ENCODE results near the gene MACROD2.

The MACROD2 gene

DNA sequence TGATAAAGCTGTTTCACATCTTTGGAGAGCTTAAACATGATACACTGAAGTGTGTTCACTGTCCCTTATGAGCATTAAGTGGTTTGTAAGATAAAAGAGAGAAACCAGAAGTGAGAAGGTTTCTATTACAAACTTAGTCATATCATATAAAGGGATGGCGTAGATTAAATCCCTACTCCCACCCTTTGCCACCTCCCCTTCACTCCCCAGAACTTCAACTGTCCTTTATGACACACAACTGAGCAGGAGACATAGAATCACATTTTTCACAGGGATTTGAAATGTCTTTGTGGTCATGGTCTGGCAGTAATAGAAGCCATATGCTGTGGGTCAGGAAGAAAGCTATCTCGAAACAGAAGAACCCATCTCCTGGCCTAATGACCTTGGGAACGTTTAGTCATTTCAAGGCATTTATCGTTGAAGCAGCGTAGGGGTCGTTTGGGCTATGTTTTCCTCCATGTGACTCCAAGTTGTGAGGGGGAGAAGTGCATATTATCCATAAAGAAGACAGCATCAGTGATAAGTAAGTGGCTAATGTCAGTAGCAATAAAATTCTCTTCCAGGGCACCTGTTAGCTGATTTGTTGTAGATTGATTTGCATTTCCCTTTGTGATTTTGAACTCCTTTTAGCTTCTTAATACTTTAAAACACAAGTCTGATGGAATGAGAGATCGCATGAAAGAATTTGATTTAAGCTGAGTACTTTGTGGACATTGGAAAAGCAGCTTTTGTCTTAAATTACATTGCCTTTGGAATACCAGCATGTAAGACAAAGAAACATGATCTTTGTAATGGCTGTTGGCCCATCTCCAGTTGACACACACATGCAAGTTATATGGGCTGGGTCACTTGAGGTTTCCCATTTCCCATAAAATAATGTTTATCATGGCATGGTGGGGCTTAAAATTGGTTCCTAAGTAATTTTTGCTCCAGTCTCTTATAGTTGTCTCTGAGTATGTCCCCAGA, 843.6 kb downstream of the MACROD2 start:
- DNase-seq: peak; percentile 44

DNA sequence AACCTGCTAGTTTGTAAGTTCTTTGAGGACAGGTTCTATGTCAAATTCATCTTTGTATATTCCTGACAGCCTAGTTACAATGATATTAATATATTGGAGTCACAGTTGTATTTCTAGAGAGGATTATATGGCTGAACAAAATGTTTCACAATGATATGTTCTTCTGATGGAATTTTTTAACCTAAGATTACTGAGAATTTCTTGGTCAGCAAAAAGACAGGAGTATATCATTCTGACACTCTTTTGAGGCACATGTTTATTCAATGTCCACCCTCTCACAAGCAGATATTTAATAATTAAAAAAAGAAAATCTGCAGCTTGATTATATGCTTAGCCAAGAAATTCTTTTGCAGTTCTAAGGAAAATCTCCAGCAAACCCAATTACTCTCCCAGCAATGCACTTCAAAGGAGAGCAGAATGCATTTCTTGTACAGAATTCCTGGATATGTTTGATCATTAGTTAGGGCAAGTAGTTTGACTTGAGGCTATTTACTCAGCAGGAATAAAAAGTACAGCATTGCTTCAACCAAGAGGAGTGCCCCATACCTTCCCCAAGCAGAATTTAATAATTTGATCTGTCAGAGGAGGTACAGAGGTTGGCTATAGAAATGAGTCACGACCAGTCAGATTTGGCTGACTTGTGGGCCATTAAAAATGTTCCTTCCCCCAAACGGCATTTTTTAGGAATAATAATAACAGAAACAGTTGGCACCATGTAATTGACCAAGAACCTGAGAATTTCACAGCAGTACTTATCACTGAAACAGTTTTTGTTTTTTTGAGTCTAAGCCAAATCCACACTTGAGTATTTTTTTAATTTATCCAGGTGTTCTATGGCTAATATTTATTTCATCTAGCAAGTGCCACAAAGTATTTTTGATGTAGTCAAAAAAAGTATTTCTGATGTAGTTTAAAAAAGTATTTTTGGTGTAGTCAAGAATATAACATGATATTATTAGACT, 850.2 kb downstream of the MACROD2 start:
- DNase-seq: no peak

DNA sequence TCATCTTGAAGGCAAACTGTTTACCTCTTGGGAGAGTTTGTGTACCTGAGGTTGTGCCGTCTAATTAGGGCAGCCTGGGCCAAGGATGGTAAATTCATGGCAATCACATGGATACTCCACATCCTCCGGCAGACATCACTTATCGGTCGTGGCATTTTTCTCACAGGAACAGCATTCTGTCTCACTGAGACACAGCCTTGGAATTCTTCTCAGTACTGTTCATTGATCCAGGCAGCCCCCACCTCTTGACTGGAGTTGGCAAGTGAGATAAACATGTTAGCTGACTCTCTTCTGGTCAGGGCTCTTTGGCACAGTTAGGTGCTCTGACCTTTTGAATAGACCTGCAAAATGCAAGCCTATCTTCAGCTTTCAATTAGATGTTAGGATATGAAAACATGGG, 853.5 kb downstream of the MACROD2 start:
- no peak for DNase-seq

- DNase-seq: no peak
These were observed 857.8 kb downstream of the MACROD2 start for GRCh38 chr20:14853079-14853478.

DNA sequence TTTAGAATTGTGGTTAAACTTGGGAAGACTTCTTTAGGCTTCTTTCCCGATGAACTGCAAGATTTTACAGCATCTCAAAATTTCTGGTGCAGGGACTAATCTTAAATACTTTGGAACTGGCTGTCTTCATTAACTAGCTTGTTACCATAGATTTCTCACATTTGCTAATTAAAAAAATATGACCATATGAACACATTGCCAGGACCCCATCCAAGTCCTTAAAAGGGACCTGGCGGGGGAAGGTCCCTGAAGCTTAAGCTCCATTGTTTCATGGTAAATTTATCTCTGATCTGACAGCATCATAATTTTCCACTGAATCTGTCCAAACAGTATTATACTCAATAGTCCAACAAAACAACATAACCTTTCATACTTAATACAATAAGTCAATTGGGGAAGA, 859.9 kb downstream of the MACROD2 start:
- DNase-seq: no peak

- no peak for DNase-seq
These were observed 864.3 kb downstream of the MACROD2 start for GRCh38 chr20:14859627-14860026.

DNA sequence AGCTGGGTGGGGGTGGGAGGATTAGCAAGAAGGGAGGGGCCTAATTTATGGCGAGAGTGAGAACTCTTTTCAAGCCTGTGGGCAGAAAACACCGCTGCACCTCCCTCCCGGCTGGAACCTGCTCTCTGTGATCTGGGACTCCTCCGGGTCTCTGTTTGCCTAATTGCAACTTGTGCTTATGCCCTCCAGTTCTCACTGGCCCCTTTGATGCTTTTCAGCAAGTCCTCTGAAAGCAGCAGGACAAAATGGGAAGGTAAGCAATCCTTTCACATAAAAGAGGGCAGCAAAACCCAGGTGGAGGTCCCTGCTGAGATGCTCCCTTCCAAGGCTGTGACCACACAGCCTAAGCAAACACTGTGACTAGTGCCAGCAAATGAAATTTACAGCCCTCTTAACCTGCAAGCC, 865.1 kb downstream of the MACROD2 start:
- peak; percentile 96 for DNase-seq

DNA sequence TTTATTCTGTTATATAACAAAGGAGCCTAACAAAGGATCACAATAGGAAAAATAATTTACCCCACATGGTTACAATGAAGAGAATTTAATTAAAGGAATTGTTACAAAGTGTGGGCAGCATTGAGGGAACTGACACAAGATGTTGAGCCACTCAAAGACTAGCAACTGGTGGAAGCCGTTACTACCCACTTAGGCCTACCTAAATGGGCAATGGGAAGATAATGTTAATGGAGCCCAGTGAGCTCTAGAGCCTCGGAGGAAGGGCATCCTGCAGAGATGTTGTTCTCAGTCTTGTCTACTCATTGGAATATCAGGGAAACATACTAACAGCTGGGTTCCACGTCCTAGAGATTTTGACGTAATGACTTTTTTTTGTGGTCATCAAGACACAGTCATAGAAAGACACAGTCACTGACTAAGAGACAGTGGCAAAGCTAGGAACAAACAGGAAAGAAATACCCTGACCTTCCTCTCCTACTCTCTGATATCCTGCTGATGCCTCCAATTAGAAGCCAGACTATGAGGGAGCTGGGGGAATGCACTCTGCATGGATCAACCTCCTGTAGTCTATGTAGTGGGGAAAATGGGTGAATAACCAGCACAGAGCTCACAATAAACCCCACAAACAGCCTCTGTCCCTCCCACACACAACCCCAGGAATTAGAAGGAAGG, 865.8 kb downstream of the MACROD2 start:
- DNase-seq: peak; percentile 85

DNA sequence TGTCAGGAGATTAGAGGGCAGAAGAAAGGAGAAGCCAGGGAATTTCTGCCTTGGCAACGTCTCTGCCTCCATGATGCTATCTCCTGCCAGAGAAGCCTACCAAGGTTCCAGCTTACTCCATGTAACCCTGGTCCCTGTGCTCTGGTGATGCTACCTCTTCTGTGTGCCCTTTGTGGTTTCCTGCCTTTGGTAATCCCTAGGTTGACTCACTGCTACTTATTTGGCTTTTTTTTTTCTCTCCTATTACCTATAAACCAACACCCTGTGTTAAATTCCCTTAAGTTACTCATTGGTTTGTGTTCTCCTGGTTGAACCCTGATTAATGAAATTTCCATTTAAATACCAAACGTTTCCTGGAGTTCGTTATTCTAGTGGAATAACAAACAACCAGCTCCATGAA, 869.9 kb downstream of the MACROD2 start:
- DNase-seq: no peak

- no peak for DNase-seq
These were observed 870.4 kb downstream of the MACROD2 start for GRCh38 chr20:14865731-14866130.

GRCh38 chr20:14866841-14867514, 871.7 kb downstream of the MACROD2 start:
- DNase-seq: no peak

GRCh38 chr20:14877301-14878028, 882.1 kb downstream of the MACROD2 start:
- no peak for DNase-seq

DNA sequence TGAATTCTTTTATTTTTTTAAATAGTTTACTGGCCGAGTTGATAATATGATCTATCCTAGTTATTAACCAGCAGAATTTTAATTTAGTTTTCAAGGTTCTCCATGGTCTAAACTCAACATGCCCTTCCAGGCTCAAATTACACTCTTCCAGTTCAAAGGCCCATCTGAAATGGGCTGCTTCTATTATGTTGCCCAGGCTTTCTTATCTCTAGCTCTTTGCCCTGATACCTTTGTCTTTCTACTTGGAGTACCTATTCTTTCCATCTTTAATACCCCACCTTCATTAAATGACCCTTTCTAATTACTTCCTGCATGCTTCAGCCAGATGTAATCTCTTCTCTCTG, 883.3 kb downstream of the MACROD2 start:
- DNase-seq: no peak

- no peak for DNase-seq
These were observed 883.8 kb downstream of the MACROD2 start for GRCh38 chr20:14879020-14879697.

- DNase-seq: no peak
These were observed 884.5 kb downstream of the MACROD2 start for GRCh38 chr20:14879839-14880238.

- DNase-seq: no peak
These were observed 886.2 kb downstream of the MACROD2 start for GRCh38 chr20:14881518-14881917.

DNA sequence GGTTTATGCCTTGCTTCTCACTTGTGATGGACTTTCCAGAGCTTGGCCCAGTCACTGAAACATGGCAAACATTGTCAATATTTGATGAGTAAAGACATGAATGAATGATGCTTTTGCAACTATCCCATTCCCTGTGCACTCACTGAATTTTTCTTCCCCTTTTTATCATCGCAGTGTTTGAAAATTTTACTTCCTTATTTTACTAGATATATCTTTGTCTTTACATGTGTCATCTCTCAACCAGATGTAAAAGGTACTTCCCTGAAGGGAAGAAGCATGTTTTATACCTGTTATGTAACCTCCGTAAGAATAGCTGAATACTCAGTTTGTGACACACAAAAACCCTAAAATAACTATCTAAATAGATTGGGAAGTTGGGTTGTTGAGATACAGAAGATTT, 886.8 kb downstream of the MACROD2 start:
- DNase-seq: no peak

DNA sequence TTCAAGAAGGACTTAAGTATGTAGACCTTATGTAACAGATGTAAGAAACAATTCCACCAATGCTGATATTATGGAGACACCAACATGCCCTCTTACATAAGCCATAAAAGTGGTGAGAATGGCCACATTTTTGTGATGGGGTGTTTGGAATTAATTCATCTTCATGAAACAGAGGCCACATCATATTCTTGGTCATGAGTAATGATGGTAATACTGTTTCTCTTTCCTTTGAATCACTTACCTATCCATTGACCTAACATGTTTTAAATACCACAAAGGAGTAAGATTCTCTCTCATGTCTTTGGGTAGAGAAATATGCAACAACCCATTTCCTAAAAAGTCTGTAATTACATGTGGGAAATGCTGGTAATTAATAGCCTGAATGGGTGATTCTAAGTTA, 887.5 kb downstream of the MACROD2 start:
- DNase-seq: no peak

- no peak for DNase-seq
These were observed 888.0 kb downstream of the MACROD2 start for GRCh38 chr20:14883324-14883723.

GRCh38 chr20:14885661-14886060, 890.3 kb downstream of the MACROD2 start:
- DNase-seq: no peak

DNA sequence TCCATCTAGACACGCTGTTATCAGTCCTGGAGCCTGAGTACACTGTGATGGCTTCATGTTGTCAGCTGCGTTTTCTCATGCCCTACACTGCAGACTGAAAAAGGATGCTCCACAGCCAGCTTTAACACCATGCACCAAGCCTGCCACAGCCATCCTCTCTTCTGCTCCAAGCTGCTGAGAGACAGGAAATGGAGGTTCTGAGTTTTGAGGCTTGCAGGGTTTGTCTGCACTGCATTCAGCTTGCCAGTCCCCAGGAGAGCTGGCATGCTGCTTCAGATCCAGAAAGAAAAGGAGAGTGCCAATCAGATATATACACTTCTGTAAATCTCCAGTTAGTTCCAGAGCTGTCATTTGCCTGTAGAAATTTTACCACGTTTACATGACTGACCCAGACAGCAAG, 892.8 kb downstream of the MACROD2 start:
- no peak for DNase-seq
